Thoracic aorta (tissue), 2 donors: ENCODE measurements around the gene TXNRD1. TPM values are rescaled to one million over a fixed set of nuclear protein-coding genes. Genes with fewer than 3 reads are reported as not detected.
A peak's percentile ranks its signal among the peaks of the same experiment; 100 is the strongest.

ENCODE experiments used
- ATAC-seq: fragments of 150-250 bp; one replicate; pipeline ENCODE4 v1.8.0; 2017; ENCODE audit warnings: low read depth; ENCODE audit not compliant: insufficient number of reproducible peaks, low FRiP score
- DNase-seq: peaks from one replicate; pipeline ENCODE4 v3.0.0-alpha.2; 2020; ENCODE audit warnings: low spot score
- H3K27ac ChIP-seq, 2 donors: fragments of 200-600 bp; sonication (generic); 1 replicate in 1 of 2; 2 replicates in 1 of 2; pipeline ENCODE4 v1.5.1; 2016; ENCODE audit warnings: mild to moderate bottlenecking in 2 of 2, moderate library complexity in 2 of 2
- H3K27me3 ChIP-seq: fragments of 200-600 bp; sonication (generic); replicated peaks from 2 replicates; pipeline ENCODE4 v1.6.0; 2016; ENCODE audit warnings: mild to moderate bottlenecking; ENCODE audit not compliant: insufficient read depth
- H3K36me3 ChIP-seq: fragments of 200-600 bp; sonication (generic); one replicate; pipeline ENCODE4 v1.5.1; 2016
- H3K4me1 ChIP-seq, 2 donors: fragments of 200-600 bp; sonication (generic); 1 replicate in 1 of 2; 2 replicates in 1 of 2; pipeline versions ENCODE4 v1.5.1 to v1.6.0; 2016; ENCODE audit warnings: low read depth in 2 of 2, mild to moderate bottlenecking in 1 of 2; ENCODE audit not compliant: control insufficient read depth in 1 of 2
- H3K4me3 ChIP-seq: fragments of 200-600 bp; sonication (generic); 2 replicates; pipeline ENCODE4 v1.5.1; 2016; ENCODE audit warnings: mild to moderate bottlenecking
- H3K9me3 ChIP-seq: fragments of 200-600 bp; sonication (generic); 2 replicates; pipeline ENCODE4 v1.5.1; 2016
- total RNA-seq, 2 donors: library from RNA; depleted of rRNA; stranded (reverse); fragments of >200 nt; gene quantifications; one replicate each; pipeline versions ENCODE4 v1.1.0 to v1.2.3, GENCODE V29; 2016
- TF ChIP-seq, protein P1 (sequence below): fragments of 200-600 bp; sonication (generic); IDR thresholded peaks from one replicate; pipeline ENCODE4 v1.5.1; 2019; ENCODE audit warnings: antibody characterized with exemption

TXNRD1 gene
- total RNA-seq, 2 donors from 2014 or later, result 269 to 332 TPM

GRCh38 chr12:104334581-104334980 is 119.0 kb downstream of the TXNRD1 start:
- H3K4me1 ChIP-seq, result peaks cover 9 to 17% of the 10 kb centered on the region in 2 donors
- H3K36me3 ChIP-seq, result peaks cover 44% of the 10 kb centered on the region
- TF ChIP-seq, protein P1, sequence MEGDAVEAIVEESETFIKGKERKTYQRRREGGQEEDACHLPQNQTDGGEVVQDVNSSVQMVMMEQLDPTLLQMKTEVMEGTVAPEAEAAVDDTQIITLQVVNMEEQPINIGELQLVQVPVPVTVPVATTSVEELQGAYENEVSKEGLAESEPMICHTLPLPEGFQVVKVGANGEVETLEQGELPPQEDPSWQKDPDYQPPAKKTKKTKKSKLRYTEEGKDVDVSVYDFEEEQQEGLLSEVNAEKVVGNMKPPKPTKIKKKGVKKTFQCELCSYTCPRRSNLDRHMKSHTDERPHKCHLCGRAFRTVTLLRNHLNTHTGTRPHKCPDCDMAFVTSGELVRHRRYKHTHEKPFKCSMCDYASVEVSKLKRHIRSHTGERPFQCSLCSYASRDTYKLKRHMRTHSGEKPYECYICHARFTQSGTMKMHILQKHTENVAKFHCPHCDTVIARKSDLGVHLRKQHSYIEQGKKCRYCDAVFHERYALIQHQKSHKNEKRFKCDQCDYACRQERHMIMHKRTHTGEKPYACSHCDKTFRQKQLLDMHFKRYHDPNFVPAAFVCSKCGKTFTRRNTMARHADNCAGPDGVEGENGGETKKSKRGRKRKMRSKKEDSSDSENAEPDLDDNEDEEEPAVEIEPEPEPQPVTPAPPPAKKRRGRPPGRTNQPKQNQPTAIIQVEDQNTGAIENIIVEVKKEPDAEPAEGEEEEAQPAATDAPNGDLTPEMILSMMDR, result no peak
- no peak for ATAC-seq
- H3K27me3 ChIP-seq, result no peaks in the 10 kb centered on the region
- H3K9me3 ChIP-seq, result no peaks in the 10 kb centered on the region
- no peak overlapping the region for H3K4me3 ChIP-seq
- DNase-seq, result no peak
- H3K27ac ChIP-seq, result peak overlapping the region in 1 of 2 donors; percentile 7

- DNase-seq (no peak), ATAC-seq (no peak)
- TF ChIP-seq, protein P1, result no peak
- H3K4me1 ChIP-seq, result peaks cover 23 to 33% of the 10 kb centered on the region in 2 donors
- H3K9me3 ChIP-seq, result no peaks in the 10 kb centered on the region
- H3K27me3 ChIP-seq, result no peaks in the 10 kb centered on the region
- H3K36me3 ChIP-seq, result peaks cover 46% of the 10 kb centered on the region
- no peak overlapping the region for H3K4me3 ChIP-seq
- no peak overlapping the region for H3K27ac ChIP-seq
Observed at GRCh38 chr12:104336115-104336514, 120.5 kb downstream of the TXNRD1 start.

- peaks cover 23 to 42% of the 10 kb centered on the region in 2 donors for H3K4me1 ChIP-seq
- TF ChIP-seq, protein P1, result no peak
- no peak overlapping the region for H3K4me3 ChIP-seq
- H3K27me3 ChIP-seq, result no peaks in the 10 kb centered on the region
- no peak for ATAC-seq
- H3K27ac ChIP-seq, result no peak overlapping the region
- DNase-seq, result no peak
- H3K9me3 ChIP-seq, result no peaks in the 10 kb centered on the region
- peaks cover 51% of the 10 kb centered on the region for H3K36me3 ChIP-seq
Observed at GRCh38 chr12:104337030-104337558, 121.5 kb downstream of the TXNRD1 start.

DNA sequence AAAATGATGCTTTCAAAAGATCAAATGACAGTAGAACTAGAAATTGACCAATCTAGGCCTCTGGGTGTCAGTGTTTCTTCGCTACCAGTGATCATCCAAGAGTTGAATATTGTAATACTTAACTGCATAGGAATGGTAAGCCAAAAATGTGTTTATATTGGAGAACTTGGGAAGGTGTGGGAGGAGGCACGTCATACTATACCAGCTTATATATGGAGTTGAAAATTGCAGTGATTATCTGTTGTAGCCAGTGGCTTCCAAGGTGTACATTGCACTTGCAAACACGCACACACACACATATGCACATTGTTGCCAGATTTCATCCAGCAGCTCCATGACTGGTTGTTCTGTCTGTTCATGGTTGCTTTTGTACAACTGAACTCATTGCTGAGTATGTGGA is 124.1 kb downstream of the TXNRD1 start:
- TF ChIP-seq, protein P1, result peak; percentile 15
- no peak for ATAC-seq
- DNase-seq, result no peak
- H3K4me1 ChIP-seq, result peaks cover 35 to 64% of the 10 kb centered on the region in 2 donors
- H3K27me3 ChIP-seq, result no peaks in the 10 kb centered on the region
- no peak overlapping the region for H3K4me3 ChIP-seq
- no peaks in the 10 kb centered on the region for H3K9me3 ChIP-seq
- H3K27ac ChIP-seq, result peak overlapping the region; percentile 56 to 72
- peaks cover 50% of the 10 kb centered on the region for H3K36me3 ChIP-seq

DNA sequence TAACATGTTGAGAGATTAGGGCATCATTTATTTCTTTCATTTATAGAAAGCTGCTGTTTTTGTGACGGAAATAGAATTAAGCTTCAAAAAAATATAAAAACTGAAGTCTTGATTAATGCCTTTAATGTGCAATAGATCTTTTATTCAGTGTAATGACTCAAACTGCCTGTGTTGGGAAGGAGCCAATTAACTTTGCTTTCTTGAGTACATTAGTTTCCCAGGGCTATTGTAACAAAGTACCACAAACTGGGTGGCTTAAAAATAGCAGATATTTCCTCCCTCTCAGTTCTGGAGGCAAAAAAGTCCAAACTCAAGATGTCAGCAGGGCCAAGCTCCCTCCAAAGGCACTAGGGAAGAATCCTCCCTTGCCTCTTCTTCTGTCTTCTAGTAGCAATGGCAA is 124.6 kb downstream of the TXNRD1 start:
- peaks cover 45% of the 10 kb centered on the region for H3K36me3 ChIP-seq
- H3K27ac ChIP-seq, result peak overlapping the region; percentile 56 to 72
- peaks cover 37 to 67% of the 10 kb centered on the region in 2 donors for H3K4me1 ChIP-seq
- H3K27me3 ChIP-seq, result no peaks in the 10 kb centered on the region
- peak; percentile 67 for ATAC-seq
- H3K9me3 ChIP-seq, result no peaks in the 10 kb centered on the region
- no peak overlapping the region for H3K4me3 ChIP-seq
- DNase-seq, result peak; percentile 36
- TF ChIP-seq, protein P1, result no peak
